ENCODE measurements around the gene AQP7. TPM values are rescaled to one million over a fixed set of nuclear protein-coding genes. Genes with fewer than 3 reads are reported as not detected.

The AQP7 gene
- total and polyA plus RNA-seq, 2 donors (not counting 1 experiment from before 2014, with no cell fraction given), result not detected

- Mint-ChIP-seq H3K27me3 (peaks cover 8% of the 10 kb centered on the region), H3K27ac (no peak overlapping the region), H3K4me3 (no peak overlapping the region), H3K4me1 (peaks cover 24% of the 10 kb centered on the region), H3K9me3 (ENCODE audit: insufficient read depth) (no peaks in the 10 kb centered on the region)
- ATAC-seq (ENCODE audit: low read depth) (no peak), DNase-seq (no peak)
- WGBS (ENCODE audit: insufficient coverage), result 98% methylated on average over 5 of the region's 9 CpGs
- H3K4me3 ChIP-seq (ENCODE audit: control extremely low read depth in 1 of 5, extremely low read depth in 1 of 5, insufficient read depth in 1 of 5, low read depth in 2 of 5, low read length in 4 of 5), result no peak overlapping the region
- intact Hi-C loops (cut with micrococcal nuclease), result no loop called here
- no peak overlapping the region for H3K9ac ChIP-seq (ENCODE audit: low read length)
- peaks cover 0 to 5% (median 0%) of the 10 kb centered on the region in 4 experiments for H3K27me3 ChIP-seq (replicated peaks in 1 of 4; ENCODE audit: control extremely low read depth in 1 of 4, control insufficient read depth in 3 of 4, insufficient read depth in 4 of 4, low read length in 3 of 4)
- no peak overlapping the region for H2AFZ ChIP-seq (ENCODE audit: insufficient read depth, low read depth, low read length, poor library complexity, severe bottlenecking)
- POLR2A ChIA-PET, result no interaction called here
- H3K4me2 ChIP-seq (replicated peaks; ENCODE audit: low read depth, low read length, poor library complexity, severe bottlenecking), result no peak overlapping the region
- TF ChIP-seq CTCF (IDR thresholded peaks at IDR 0.05) (no peak), EZH2 (IDR thresholded peaks at IDR 0.05; ENCODE audit: borderline replicate concordance, insufficient read depth, low read depth, low read length, poor library complexity, severe bottlenecking) (no peak)
- H3K9me3 ChIP-seq (ENCODE audit: control extremely low read depth in 1 of 3, control insufficient read depth in 2 of 3, insufficient read depth in 1 of 3, low read length in 2 of 3), result no peaks in the 10 kb centered on the region
- H3K36me3 ChIP-seq (replicated peaks in 1 of 2; ENCODE audit: control extremely low read depth in 1 of 2, control insufficient read depth in 1 of 2, extremely low read depth in 1 of 2, insufficient read depth in 2 of 2, low read length in 1 of 2), result no peaks in the 10 kb centered on the region
- H4K20me1 ChIP-seq (ENCODE audit: control insufficient read depth, insufficient read depth, low read length, poor library complexity, severe bottlenecking), result no peaks in the 10 kb centered on the region
- no peaks in the 10 kb centered on the region for H3K79me2 ChIP-seq (ENCODE audit: control insufficient read depth, insufficient read depth, low read length)
- H3K27ac ChIP-seq (ENCODE audit: low read length in 2 of 2), result no peak overlapping the region
- H3K4me1 ChIP-seq (ENCODE audit: control insufficient read depth in 2 of 2, insufficient read depth in 2 of 2, low read length in 2 of 2), result peaks cover 20 to 22% of the 10 kb centered on the region in 2 donors
- CTCF ChIA-PET, result no interaction called here
Measured at GRCh38 chr9:33443047-33443446, 40.7 kb upstream of the AQP7 start.

GRCh38 chr9:33442125-33442524, 39.8 kb upstream of the AQP7 start:
- Histone ChIP-seq H3K27ac (ENCODE audit: low read length in 2 of 2) (no peak overlapping the region), H3K4me3 (ENCODE audit: control extremely low read depth in 1 of 5, extremely low read depth in 1 of 5, insufficient read depth in 1 of 5, low read depth in 2 of 5, low read length in 4 of 5) (no peak overlapping the region), H3K4me2 (replicated peaks; ENCODE audit: low read depth, low read length, poor library complexity, severe bottlenecking) (no peak overlapping the region), H3K4me1 (ENCODE audit: control insufficient read depth in 2 of 2, insufficient read depth in 2 of 2, low read length in 2 of 2) (peaks cover 11 to 18% of the 10 kb centered on the region in 2 donors), H3K27me3 (replicated peaks in 1 of 4; ENCODE audit: control extremely low read depth in 1 of 4, control insufficient read depth in 3 of 4, insufficient read depth in 4 of 4, low read length in 3 of 4) (no peaks in the 10 kb centered on the region), H3K9me3 (ENCODE audit: control extremely low read depth in 1 of 3, control insufficient read depth in 2 of 3, insufficient read depth in 1 of 3, low read length in 2 of 3) (no peaks in the 10 kb centered on the region), H3K36me3 (replicated peaks in 1 of 2; ENCODE audit: control extremely low read depth in 1 of 2, control insufficient read depth in 1 of 2, extremely low read depth in 1 of 2, insufficient read depth in 2 of 2, low read length in 1 of 2) (no peaks in the 10 kb centered on the region), H4K20me1 (ENCODE audit: control insufficient read depth, insufficient read depth, low read length, poor library complexity, severe bottlenecking) (no peaks in the 10 kb centered on the region), H3K79me2 (ENCODE audit: control insufficient read depth, insufficient read depth, low read length) (no peaks in the 10 kb centered on the region), H2AFZ (ENCODE audit: insufficient read depth, low read depth, low read length, poor library complexity, severe bottlenecking) (no peak overlapping the region), H3K9ac (ENCODE audit: low read length) (no peak overlapping the region)
- H3K4me3 Mint-ChIP-seq, result no peak overlapping the region
- no peak for DNase-seq
- intact Hi-C loops (cut with micrococcal nuclease), result no loop called here
- H3K9me3 Mint-ChIP-seq (ENCODE audit: insufficient read depth), result no peaks in the 10 kb centered on the region
- H3K4me1 Mint-ChIP-seq, result peaks cover 20% of the 10 kb centered on the region
- POLR2A ChIA-PET, result no interaction called here
- 96% methylated on average over 13 of the region's 15 CpGs for WGBS (ENCODE audit: insufficient coverage)
- TF ChIP-seq EZH2 (IDR thresholded peaks at IDR 0.05; ENCODE audit: borderline replicate concordance, insufficient read depth, low read depth, low read length, poor library complexity, severe bottlenecking) (no peak), CTCF (IDR thresholded peaks at IDR 0.05) (no peak)
- CTCF ChIA-PET, result no interaction called here
- no peak for ATAC-seq (ENCODE audit: low read depth)
- peaks cover 5% of the 10 kb centered on the region for H3K27me3 Mint-ChIP-seq
- no peak overlapping the region for H3K27ac Mint-ChIP-seq

Data from B cell (primary cell).